NCI-H1048 (cell line): ENCODE results near the gene CCDC138.

Source experiments
- DNase-seq: peaks from one replicate; lab custom pipeline; 2025; lab: John Stamatoyannopoulos, UW

Gene CCDC138

GRCh38 chr2:108825254-108825653 lies 38.7 kb downstream of the CCDC138 start:
- DNase-seq: no peak

DNA sequence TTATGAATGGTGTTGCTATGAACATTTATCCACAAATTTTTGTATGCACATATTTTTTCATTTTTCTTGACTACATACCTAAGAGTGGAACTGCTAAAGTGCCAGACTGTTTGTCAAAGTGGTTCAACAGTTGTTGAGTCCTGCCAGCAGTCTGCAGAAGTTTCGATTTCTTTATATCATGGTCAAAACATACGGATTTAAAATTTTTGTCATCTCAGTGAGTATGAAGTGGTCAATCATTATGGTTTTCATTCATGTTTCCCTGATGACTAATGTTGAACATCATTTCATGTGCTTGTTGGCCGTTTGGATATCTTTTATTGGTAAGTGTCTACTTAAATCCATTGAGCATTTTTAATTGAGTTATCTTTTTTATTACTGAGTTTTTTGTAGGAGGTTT lies 39.2 kb downstream of the CCDC138 start:
- no peak for DNase-seq

GRCh38 chr2:108829578-108830310 lies 43.2 kb downstream of the CCDC138 start:
- no peak for DNase-seq

DNA sequence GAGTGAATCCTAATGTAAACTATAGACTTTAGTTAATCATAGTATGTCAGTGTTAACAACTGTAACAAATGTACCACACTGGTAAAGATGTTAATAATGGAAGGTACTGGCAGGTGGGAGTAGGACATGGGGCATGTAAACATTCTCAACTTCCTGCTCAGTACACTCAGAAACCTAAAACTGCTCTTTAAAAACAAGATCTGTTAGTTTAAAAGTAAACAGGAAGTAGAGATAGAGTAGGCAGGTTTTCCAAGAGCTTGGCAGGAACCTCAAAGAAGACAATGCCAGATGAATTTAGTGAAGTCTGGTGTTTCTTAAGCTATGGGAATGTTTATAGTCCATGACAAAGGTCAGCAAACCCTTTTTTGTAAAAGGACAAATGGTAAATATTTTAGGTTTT lies 46.6 kb downstream of the CCDC138 start:
- no peak for DNase-seq

- DNase-seq: no peak
Measured at GRCh38 chr2:108834620-108835019, 48.0 kb downstream of the CCDC138 start.

- no peak for DNase-seq
Measured at GRCh38 chr2:108835040-108835439, 48.5 kb downstream of the CCDC138 start.

- DNase-seq: no peak
Measured at GRCh38 chr2:108837198-108837597, 50.6 kb downstream of the CCDC138 start.

- DNase-seq: no peak
Measured at GRCh38 chr2:108841506-108841905, 54.9 kb downstream of the CCDC138 start.

- DNase-seq: no peak
Measured at GRCh38 chr2:108845923-108846322, 59.4 kb downstream of the CCDC138 start.

- DNase-seq: no peak
Measured at GRCh38 chr2:108847000-108847399, 60.4 kb downstream of the CCDC138 start.

GRCh38 chr2:108852375-108852774 lies 65.8 kb downstream of the CCDC138 start:
- DNase-seq: no peak

- no peak for DNase-seq
Measured at GRCh38 chr2:108853421-108853820, 66.8 kb downstream of the CCDC138 start.

DNA sequence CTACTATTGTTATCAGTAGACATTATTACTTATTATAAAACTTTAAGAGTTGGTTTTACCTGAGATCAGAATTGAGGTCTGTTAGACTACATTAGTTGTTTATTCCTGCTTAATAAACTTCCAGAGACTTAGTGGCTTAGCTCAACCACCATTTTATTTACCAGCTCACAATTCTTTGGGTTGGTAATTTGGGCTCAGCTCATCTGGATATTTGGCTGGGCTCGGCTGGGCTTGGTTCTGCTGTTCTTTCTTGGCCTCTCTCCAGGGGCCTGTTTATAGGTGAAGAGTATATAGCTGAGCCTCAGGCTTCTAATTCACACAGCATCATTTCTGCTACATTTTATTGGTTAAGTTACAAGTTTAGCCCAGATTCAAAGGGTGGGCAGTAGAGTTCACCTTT lies 67.9 kb downstream of the CCDC138 start:
- no peak for DNase-seq

DNA sequence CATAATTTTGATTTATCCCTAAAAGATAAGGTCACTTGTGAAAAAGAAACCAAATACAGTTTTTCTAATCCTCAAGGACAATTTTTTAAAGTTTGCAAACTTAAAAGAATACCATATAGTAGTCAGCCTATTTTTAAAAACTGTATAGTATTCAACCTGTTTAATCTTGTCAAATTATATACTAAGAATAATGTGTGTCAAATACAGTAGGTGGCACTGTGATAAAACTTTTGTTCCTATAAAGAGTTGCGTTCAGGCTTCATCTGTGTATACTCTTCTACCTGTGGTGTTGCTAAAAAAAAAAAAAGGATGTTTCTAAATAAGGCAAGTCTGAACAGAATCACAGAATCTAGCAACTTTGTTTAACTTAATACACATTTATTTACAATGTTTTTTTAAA lies 68.6 kb downstream of the CCDC138 start:
- no peak for DNase-seq

DNA sequence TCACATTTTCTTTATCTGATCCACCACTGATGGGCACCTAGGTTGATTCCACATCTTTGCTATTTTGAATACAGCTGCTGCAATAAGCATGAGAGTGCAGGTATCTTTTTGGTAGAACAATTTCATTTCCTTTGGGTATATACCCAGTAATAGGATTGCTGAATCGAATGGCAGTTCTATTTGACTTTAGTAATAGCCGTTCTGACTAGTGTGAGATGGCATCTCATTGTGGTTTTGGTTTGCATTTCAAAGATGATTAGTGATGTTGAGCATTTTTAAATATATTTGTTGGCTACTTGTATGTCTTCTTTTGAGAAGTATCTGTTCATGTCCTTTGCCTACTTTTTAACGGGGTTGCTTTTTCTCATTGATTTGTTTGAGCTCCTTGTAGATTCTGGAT lies 72.3 kb downstream of the CCDC138 start:
- no peak for DNase-seq

GRCh38 chr2:108866041-108866440 lies 79.5 kb downstream of the CCDC138 start:
- no peak for DNase-seq

DNA sequence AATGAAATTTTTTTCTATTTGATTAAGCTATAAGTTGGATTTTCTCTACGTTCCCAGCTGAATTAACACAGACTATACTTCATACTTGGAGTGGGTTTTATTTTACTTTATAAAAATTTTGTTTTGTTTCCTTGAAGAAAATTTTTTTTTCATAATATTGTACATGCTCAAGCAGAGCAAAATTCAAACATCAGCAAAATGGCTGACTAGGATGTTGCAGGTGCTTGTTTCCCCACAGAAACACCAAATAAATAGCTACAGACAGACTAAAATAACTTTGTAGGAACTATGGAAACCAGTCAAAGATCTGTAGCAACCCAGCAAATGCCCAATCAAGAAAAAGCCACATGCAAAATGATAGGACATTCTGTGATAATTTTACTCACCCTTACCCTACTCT lies 82.3 kb downstream of the CCDC138 start:
- DNase-seq: no peak

DNA sequence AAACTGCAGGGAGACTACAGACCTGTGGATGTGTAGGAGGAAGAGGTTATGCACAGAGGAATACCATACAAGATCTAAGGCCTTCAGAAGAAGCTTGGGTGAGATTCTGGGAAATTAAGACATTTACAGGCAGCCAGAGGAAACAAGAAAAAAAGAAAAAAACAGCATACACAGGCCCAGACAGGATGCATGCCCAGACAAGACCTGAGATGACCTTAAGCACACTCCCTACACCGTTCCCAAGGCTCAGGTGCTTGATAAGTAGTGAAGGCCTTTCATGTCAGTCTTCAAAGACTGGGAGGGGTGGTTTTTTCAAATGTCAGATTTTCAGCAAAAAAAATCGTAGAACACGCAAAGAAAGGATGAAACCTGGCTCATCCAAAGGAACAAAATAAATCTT lies 83.0 kb downstream of the CCDC138 start:
- DNase-seq: no peak

DNA sequence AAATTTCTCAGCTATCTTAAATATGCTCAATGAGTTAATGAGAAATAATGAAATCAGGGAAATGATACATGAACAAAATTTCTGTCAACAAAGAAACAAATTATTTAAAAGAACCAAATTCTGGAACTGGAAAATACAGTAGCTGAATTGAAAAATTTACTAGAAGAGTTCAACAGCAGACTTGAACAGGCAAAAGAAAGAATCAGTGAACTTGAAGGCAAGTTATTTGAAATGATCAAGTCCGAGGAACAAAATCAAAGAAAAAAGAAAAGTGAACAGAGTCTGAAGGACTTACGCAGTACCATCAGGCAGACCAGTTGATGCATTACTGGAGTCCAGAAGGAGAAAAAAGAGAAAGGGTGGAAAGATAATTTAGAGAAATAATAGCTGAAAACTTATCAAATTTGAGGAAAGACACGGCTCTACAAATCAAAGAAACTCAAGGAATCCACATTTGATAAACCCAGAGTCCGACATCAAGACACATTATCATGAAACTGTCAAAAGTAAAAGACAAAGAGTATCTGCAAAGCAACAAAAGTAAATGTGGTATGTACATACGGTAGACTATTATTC lies 83.6 kb downstream of the CCDC138 start:
- DNase-seq: no peak

DNA sequence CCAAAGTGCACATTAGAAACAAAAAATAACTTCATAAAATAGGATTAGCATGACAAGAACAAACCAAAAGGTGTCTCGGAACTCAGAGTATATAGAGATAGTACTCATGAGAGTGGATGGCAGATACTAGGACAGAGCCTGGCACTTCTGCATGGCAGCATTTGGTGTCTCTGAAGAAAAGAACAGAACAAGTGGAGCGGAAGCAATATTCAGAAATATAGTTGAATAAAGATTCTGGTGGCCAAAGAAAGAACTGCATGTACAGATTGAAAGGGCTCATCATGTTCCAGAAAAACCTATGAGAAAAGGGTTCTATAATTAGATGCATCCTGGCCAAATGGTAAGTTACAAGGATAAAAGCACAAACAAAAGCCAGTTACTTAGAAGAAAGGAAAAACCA lies 90.9 kb downstream of the CCDC138 start:
- no peak for DNase-seq

- no peak for DNase-seq
Measured at GRCh38 chr2:108878276-108878675, 91.7 kb downstream of the CCDC138 start.

- DNase-seq: no peak
Measured at GRCh38 chr2:108884619-108885018, 98.0 kb downstream of the CCDC138 start.

DNA sequence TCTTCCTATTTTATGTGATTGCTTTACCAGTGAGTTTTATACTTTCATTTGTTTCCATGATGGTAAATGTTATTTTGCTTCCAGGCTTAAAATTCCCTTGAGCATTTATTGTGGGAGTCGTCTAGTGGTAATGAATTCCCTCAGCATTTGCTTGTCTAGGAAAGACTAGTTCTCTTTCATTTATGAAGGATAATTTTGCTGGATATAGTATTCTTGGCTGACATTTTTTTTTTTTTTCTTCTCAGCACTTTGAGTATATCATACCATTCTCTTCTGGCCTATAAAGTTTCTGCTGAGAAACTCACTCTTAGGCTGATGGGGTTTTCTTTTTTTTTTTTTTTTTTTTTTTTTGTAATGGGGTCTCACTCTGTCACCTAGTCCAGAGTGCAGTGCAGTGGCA lies 103.3 kb downstream of the CCDC138 start:
- no peak for DNase-seq

GRCh38 chr2:108893277-108893676 lies 106.7 kb downstream of the CCDC138 start:
- DNase-seq: no peak
